ENCODE results near the gene NPAS4.

DNA sequence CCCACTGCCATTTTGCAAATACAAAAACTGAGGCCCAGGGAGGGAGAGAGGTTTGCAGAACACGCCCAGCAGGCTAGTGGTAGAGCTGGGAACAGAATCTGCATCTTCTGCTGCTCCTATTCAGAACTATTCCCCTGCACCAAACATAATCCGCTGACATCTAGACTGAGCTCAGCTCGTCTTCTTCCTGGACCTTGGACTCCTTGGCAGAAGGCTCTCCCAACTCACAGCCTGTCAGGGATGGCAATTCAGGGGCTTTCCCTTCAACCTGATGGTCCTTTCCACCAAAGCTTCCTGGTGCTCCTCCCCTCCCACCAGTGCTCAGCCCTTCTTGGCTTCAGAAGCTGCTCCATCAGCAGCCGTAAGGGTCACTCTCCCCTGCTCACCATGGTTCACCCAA is 9.5 kb upstream of the NPAS4 start:
- TF ChIP-seq CTCF (IDR thresholded peaks at IDR 0.05; ENCODE audit: low read depth, low read length) (no peak), EZH2phosphoT487 (IDR thresholded peaks at IDR 0.05; ENCODE audit: low read depth) (no peak)

Measured in OCI-LY3 (cell line).